GM12878 (cell line): Measurements from ENCODE around the gene LIN7A.

Experiments
- CHD1 ChIP-seq: IDR thresholded peaks from 2 replicates; pipeline ENCODE4 v1.6.1; 2012; ENCODE audit warnings: low read depth, low read length, improper control_type of control experiment
- ZNF384 ChIP-seq: IDR thresholded peaks from 2 replicates; pipeline ENCODE4 v1.6.1; 2012; ENCODE audit warnings: low read depth, mild to moderate bottlenecking, low read length, improper control_type of control experiment, borderline replicate concordance
- TF ChIP-seq, protein P1 (sequence below), 3 experiments: IDR thresholded peaks in 2 of 3; conservative IDR thresholded peaks in 1 of 3; 2 replicates each; pipeline ENCODE4 v1.5.1; 2011; ENCODE audit warnings: low read depth in 3 of 3, low read length in 3 of 3, mild to moderate bottlenecking in 3 of 3, control low read depth in 2 of 3, moderate library complexity in 2 of 3, inconsistent platforms in 1 of 3, mixed read lengths in 1 of 3; ENCODE audit not compliant: control insufficient read depth in 2 of 3, insufficient read depth in 1 of 3; ENCODE audit errors: extremely low read depth in 1 of 3

DNA sequence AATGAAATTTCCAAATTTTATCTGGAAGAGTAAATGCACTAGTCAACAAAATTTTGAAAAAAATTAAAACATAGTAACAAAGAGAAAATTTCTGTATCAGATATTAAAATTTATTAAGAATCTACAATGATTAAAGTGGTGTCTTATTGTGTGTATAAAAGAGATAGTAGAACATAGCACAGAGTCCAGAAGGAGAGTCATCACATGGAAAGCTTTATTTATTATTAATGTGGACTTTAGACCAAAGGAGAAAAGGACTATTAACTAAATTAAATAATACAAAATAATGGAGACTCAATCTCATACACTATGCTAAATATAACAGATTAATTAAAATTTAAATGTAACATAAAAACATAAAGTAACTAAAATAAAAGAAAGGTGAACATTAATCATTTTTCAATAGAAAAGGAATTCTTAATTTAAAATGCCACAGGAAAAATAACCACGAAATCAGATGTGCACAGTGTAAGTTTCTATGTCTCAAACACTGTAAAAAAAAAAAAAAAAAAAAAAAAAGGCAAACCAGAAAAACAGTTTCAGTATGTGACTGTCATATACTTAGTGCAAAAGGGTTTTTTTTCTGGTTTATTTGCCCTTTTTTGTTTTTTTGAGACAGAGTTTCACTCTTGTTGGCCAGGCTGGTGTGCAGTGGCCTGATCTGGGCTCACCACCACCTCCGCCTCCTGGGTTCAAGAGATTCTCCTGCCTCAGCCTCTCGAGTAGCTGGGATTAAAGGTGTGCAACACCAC is 125.6 kb downstream of the LIN7A start:
- TF ChIP-seq, protein P1, sequence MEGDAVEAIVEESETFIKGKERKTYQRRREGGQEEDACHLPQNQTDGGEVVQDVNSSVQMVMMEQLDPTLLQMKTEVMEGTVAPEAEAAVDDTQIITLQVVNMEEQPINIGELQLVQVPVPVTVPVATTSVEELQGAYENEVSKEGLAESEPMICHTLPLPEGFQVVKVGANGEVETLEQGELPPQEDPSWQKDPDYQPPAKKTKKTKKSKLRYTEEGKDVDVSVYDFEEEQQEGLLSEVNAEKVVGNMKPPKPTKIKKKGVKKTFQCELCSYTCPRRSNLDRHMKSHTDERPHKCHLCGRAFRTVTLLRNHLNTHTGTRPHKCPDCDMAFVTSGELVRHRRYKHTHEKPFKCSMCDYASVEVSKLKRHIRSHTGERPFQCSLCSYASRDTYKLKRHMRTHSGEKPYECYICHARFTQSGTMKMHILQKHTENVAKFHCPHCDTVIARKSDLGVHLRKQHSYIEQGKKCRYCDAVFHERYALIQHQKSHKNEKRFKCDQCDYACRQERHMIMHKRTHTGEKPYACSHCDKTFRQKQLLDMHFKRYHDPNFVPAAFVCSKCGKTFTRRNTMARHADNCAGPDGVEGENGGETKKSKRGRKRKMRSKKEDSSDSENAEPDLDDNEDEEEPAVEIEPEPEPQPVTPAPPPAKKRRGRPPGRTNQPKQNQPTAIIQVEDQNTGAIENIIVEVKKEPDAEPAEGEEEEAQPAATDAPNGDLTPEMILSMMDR (IDR thresholded peaks at IDR 0.05 in 2 of 3, conservative IDR thresholded peaks at IDR 0.05 in 1 of 3; ENCODE audit: control insufficient read depth in 2 of 3, extremely low read depth in 1 of 3, insufficient read depth in 1 of 3, low read depth in 3 of 3, low read length in 3 of 3), result no peak
- TF ChIP-seq ZNF384 (peak; percentile 92), CHD1 (no peak)
